T-helper 9 cell (primary cell): ENCODE results near the gene NSDHL.

ENCODE experiments used
- DNase-seq: peaks from one replicate; pipeline ENCODE4 v3.0.0-alpha.2; 2020

The NSDHL gene

DNA sequence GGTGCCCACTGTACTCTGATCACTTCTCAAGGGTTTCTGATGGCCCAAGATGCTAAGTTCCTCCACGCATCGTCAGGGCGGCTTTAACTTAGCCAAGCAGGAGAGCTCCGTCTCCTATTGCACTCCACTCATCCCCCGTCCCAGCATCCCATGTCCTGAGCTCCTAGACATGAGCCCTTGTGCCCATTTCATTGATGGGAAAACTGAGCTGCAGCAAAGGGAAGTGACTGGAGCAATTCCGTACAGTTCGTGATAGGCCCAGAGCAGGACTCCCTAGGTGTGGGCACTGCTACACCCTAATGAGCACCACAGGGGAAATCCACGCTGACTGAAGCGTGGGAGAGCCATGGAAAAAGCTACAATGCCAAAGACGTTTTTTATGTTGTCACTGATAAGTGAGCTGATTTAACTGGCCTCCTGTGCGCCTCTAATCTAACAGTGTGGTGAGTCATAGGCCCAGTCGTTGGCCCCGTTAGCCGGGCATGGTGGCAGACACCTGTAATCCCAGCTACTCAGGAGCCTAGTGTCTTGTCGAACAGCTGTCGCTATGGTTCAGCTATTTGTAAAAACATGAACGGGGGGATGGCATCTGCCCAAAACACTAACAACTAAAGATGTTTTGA, 14.9 kb downstream of the NSDHL start:
- DNase-seq, result no peak

- no peak for DNase-seq
These were observed 16.4 kb downstream of the NSDHL start for GRCh38 chrX:152847281-152847680.

- DNase-seq, result no peak
These were observed 19.6 kb downstream of the NSDHL start for GRCh38 chrX:152850465-152850864.

DNA sequence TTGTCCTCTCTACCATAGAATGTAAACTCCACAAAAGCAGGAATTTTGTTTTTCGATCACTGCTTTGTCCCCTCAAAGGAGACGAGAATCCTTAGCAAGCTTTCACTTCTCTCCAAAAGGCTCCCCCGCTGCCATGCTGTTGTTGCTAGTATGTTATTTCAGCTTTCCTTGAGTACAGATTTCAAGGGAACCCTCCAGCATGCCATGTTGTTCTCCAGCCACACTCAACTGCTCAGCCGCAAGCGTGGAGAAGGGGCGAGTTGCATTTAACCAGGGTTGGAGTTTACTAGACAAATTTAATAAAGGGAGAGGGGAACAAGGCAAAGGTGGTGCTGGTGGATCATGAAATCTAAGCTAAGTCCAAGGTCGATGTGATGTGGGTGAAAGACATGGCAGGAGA, 23.1 kb downstream of the NSDHL start:
- DNase-seq, result no peak

DNA sequence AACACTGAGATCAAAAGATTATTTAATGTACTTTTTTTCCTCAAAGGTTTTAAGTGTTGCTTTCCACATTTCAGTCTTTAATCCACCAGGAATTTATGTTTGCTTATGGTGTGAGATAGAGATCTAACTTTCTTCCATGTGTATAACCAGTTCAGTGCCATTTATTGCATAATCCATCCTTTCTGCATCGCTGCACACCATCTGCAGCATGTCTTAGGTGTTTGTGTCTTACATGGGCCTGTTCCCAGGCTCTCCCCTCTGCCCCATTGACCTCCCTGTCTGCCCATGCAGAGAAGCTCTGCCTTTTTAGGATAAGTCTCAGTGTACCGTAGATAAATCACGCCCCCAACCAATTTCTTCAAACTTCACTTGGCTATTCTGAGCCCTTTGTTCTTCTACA, 30.3 kb downstream of the NSDHL start:
- no peak for DNase-seq

DNA sequence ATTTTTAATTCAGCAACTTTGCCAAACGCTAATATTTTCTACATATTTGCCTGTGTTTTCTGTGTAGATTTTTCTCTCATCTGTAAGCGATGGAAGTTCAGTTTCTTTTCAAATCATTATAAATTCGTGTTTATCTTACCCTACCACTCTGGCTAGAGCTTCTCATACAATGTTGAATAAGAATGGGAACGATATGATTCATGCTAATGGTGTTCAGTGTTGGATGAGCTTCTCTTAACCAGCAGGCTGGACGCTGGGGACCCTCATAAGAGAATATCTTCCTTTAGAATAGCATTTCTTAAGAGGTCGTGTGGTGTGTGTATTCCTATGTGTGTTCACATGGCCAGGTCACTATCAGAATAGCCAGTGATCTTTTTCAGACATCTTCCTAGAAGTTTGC, 31.0 kb downstream of the NSDHL start:
- DNase-seq, result no peak

DNA sequence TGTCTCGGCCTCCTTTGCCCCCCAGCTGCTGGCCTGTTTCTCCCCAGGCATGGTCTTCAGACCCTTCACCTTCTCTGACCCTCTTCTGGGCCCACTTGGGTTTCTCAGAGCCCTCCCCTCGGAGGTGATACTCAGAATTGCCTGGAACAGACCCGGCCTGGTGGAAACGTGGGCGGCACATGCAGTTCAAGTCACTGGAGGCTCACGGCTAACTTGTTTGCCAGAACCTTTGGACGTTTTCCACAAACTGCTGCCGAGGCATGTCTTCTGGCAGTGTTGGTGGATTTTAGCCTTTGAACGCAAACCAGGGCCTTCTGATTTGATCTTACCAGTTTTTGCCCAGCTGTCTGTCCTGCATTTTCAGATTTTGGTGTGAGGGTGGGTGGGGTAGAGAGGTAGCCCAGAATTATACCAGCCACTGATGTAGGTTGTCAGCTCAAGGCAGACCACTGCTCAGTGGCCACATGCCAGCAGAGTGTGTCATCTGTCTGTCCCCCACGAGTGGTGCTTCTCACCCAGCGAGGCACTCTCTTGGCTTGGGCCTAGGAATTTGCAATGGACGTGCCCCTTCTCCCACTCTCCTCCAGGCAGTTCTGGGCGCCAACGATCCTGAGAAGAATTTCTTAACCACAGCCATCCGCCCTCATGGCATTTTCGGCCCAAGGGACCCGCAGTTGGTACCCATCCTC, 34.5 kb downstream of the NSDHL start:
- DNase-seq, result no peak

- no peak for DNase-seq
These were observed 35.5 kb downstream of the NSDHL start for GRCh38 chrX:152866386-152866785.

DNA sequence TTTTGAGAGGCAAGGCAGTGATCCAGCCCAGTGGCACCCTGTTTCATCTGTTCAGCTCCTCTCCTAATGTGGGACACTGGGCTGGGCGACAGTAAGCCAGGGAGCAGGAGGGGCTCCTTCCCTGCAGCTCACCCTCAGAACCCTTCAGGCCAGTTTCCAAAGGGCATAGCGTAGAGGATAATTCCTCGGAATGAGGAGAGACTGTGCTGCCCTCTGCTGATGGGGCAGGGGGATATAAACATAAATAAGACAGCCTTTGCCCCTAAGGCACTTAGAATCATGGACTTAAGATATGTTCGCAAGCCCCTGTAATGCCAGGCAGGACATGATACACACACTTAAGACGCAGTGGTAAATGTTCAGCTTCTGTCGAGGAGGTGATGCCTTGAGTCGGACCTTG, 39.1 kb downstream of the NSDHL start:
- no peak for DNase-seq

DNA sequence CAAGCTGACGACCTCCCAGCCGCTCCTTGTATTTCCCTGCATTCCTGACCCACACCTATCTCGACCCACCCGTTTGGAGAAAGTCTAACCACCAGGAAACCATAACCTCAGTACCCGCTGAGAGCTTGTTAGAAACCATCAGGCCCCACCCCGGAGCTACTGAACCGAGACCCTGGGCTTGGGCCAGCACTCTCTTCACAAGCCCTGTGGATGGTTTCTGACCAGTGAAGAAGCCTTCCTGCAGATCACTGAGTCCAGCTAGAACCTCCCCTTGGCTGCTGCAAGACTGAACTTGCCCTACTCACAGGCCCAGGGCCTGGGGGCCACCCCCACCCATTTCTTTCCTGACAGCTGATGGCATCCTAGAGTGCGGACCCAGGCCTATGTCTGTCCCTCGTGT, 40.4 kb downstream of the NSDHL start:
- DNase-seq, result no peak

DNA sequence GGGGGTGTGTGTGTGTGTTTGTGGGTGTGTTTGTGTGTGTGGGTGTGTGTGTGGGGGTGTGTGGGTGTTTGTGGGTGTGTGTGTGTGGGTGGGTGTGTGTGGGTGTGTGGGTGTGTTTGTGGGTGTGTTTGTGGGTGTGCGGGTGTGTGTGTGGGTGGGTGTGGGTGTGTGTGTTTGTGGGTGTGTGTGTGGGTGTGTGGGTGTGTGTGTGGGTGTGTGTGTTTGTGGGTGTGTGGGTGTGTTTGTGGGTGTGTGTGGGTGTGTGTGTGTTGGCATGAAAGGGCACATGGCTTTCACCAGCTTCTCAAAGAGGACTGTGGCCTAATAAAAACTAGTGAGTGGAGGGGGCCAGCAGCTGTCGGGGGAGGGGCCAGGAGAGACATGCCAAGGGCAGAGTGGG, 41.7 kb downstream of the NSDHL start:
- DNase-seq, result no peak

- DNase-seq, result no peak
These were observed 42.5 kb downstream of the NSDHL start for GRCh38 chrX:152873361-152873760.

- no peak for DNase-seq
These were observed 46.3 kb downstream of the NSDHL start for GRCh38 chrX:152876931-152877840.

DNA sequence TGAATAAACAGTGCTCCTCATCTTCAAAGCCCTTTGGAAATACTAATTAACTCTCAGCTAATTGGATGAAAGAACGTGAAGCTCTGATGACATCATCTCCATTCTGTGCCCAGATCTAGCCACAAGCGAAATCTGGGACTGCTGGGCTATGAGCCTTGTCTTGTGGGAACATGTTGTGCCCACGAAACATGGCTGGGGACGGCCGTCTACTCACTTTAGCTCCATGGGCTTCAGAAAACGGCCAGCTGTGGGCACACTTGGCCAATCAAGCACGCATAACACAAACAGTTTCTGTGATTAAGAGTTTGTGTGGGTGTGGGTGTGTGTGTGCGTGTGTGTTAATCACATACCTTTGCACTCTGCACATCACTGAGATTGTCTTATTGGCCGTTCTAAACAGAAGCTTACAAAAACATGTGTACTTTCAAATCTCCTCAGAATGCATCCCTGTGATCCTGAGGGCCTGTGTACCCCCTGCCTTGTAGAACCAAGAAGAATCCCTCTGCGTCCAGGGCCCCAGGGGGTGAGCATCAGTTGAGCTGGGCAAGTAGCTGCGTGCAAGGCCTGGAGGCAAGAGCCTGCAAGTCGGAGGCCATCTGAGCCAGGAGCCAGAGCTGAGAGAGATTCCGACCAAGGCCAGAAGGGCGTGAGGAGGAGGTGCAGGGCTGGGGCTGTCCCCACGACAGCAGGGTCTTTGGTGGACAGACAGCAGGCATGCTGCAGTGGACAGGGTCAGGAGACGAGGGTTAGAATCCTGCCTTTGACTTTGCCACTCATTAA, 48.3 kb downstream of the NSDHL start:
- no peak for DNase-seq

GRCh38 chrX:152881289-152881688, 50.4 kb downstream of the NSDHL start:
- no peak for DNase-seq

DNA sequence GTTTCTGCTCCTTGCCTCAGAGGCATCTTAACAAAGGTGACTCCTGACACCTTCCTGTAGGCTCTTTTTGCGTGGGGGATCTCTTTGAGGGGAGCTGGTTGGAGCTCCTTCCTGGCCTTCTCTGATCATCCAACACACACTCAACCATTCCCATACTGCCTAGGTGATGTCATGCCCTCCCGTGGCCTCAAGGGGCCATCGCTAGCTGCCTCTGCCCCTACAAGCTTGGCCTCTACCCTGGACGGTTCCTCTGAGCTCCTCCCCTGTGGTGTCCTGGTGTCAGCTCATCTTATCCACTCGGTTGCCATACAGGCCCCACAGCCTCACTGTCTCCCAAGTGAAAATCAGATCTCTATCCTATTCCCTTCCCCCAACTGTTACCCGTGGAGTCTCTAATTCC, 53.3 kb downstream of the NSDHL start:
- DNase-seq, result no peak

GRCh38 chrX:152886716-152887115, 55.9 kb downstream of the NSDHL start:
- DNase-seq, result no peak

DNA sequence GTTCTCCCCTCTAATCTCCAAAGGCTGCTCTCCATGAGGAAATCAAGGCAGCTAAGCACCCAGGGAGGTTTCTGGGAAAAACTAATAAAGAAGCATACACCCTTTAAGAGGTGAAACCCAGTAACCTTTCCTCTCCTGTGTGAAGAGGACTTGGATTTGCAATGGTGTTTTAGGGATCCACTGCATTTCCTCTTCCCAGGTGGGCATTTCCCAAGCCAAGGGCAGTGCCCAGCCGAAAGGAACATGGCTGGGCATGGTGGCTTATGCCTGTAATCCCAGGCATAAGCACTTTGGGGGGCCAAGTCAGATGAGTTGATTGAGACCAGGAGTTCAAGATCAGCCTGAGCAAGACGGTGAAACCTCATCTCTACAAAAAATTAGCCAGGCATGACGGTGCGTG, 61.6 kb downstream of the NSDHL start:
- no peak for DNase-seq

DNA sequence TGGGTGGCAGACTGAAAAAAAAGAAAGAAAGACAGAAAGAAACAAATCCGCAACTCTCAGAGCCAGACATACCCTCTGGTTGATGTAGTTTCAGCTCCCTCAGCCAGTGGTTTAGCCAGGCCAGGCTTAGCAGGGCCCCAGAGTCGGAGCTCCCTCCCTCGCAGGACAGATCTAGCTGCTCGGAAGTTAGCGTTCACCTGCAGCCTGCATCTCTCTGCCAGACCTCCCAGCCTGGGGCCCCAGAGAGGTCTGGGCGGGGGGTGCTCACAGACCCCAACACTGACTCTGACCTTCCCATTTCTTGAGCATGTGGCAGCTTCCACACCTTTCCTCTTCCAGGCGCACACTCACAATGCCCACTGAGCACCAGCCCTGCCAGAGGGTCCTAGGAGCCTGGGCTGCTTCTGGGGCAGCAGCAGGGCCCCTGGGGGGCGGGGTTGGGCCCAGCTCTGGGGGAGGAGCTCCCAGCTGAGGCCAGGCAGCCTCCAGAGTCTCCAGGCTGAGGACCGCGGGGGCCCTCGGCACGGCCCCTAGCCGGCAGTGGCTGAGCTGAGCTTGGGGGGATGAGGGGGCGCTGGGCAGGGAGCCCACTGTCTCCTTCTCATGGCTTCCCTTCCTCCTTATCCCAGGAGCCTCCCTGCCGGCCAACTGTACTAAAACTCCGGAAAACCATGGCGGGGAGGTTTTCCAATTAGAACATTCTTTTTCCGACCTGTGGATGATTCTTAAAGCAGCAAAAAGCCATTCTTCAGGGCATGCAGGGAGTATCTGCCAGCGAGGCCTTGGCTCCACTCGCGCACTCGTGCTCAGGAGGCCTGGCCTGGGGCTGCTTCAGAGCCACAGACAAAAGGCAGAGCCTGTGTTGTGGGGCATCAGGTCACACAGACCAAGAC, 62.4 kb downstream of the NSDHL start:
- DNase-seq, result no peak

GRCh38 chrX:152893980-152894610, 63.2 kb downstream of the NSDHL start:
- no peak for DNase-seq

DNA sequence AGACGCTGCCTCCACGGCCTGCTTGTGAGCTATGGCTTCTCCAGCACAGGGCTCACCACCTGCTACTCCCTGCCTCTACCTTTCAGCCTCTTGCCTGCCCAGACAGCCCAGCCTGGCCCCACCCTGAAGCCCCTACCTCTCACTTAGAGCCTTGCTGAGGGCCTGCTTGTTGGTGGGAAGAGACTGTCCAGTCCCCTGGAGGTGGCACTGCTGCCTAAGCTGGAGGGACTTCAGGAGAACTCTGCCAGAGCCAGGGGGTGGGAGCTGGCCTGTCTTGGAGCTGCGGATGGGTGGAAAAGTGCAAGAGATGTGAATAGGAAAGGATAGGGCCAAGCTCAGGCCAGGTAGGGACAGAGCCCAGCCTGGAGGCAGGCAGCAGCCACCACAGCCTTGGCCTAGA, 64.3 kb downstream of the NSDHL start:
- no peak for DNase-seq
